K562 (cell line): Measurements from ENCODE around the gene BCAN. TPM values are rescaled to one million over a fixed set of nuclear protein-coding genes. Genes with fewer than 3 reads are reported as not detected.

Experiments
- AFF1 ChIP-seq, 2 experiments: fragments of 450-650 bp; IDR thresholded peaks; 2 replicates each; pipeline ENCODE4 v1.6.1; 2018; ENCODE audit warnings: mild to moderate bottlenecking in 2 of 2, low read depth in 1 of 2; ENCODE audit not compliant: partially characterized antibody in 2 of 2
- CHD7 ChIP-seq: fragments of 200-600 bp; sonication (generic); IDR thresholded peaks from one replicate; pipeline ENCODE4 v1.6.1; 2012; ENCODE audit warnings: mild to moderate bottlenecking, low read depth, low read length, inconsistent platforms
- ILF3 ChIP-seq: fragments of 450-650 bp; IDR thresholded peaks from 2 replicates; pipeline ENCODE4 v1.6.1; 2018; ENCODE audit warnings: antibody characterized with exemption, mild to moderate bottlenecking, moderate library complexity, borderline replicate concordance
- KLF10 ChIP-seq: fragments of 250-450 bp; sonication (Bioruptor Pico); IDR thresholded peaks from 2 replicates; pipeline ENCODE4 v1.6.1; 2021; ENCODE audit warnings: matching md5 sums
- NCOR1 ChIP-seq: fragments of 450-650 bp; IDR thresholded peaks from 2 replicates; pipeline ENCODE4 v1.6.1; 2016; ENCODE audit warnings: mild to moderate bottlenecking, moderate library complexity
- TBL1XR1 ChIP-seq, 2 experiments: IDR thresholded peaks; 2 replicates each; pipeline ENCODE4 v1.6.1; 2012; ENCODE audit warnings: improper control_type of control experiment in 2 of 2, low read length in 2 of 2, mild to moderate bottlenecking in 1 of 2
- YY1 ChIP-seq, 3 experiments: IDR thresholded peaks; 2 replicates each; pipeline ENCODE4 v1.6.1; 2011; ENCODE audit warnings: low read length in 2 of 3, mild to moderate bottlenecking in 2 of 3, moderate library complexity in 2 of 3, borderline replicate concordance in 1 of 3, control low read depth in 1 of 3, low read depth in 1 of 3; ENCODE audit not compliant: insufficient read depth in 3 of 3, insufficient replicate concordance in 2 of 3, control insufficient read depth in 1 of 3, insufficient read length in 1 of 3; ENCODE audit errors: extremely low read depth in 1 of 3
- ZC3H8 ChIP-seq: fragments of 450-650 bp; IDR thresholded peaks from 2 replicates; pipeline ENCODE4 v1.6.1; 2017
- ZNF263 ChIP-seq: sonication (generic); formaldehyde crosslinking; IDR thresholded peaks from 2 replicates; pipeline ENCODE4 v1.8.0; 2022; ENCODE audit warnings: mild to moderate bottlenecking, missing genetic modification reagents, borderline replicate concordance
- ZNF589 ChIP-seq: fragments of 200-800 bp; sonication (Bioruptor generic); IDR thresholded peaks from 2 replicates; pipeline ENCODE4 v1.6.1; 2016; ENCODE audit warnings: low read depth, missing genetic modification characterization, missing compliant biosample characterization
- ZNF668 ChIP-seq: fragments of 250-450 bp; sonication (Bioruptor Pico); IDR thresholded peaks from 2 replicates; pipeline ENCODE4 v1.8.0; 2022; ENCODE audit warnings: mild to moderate bottlenecking, inconsistent platforms
- polyA plus RNA-seq, 8 experiments: library from polyadenylated mRNA; depleted of rRNA in 4 of 8; stranded (reverse) in 5 of 8; unstranded in 3 of 8; fragments of >200 nt; fragmentation: Nextera tagmentation in 2 of 8; fragmentation: Illumina TruSeq in 1 of 8; extraction: Ambion mirVana in 2 of 8; extraction: Trizol in 1 of 8; gene quantifications; 2 replicates each; pipeline versions ENCODE4 v1.2.1 to v1.2.3, GENCODE V29; 2011 to 2014; ENCODE audit warnings: inconsistent platforms in 1 of 8, missing spikeins in 1 of 8
- total RNA-seq, 7 experiments: library from RNA; depleted of rRNA in 6 of 7; stranded (reverse); fragments of >200 nt in 6 of 7; fragmentation: Illumina TruSeq in 2 of 7; extraction: Trizol in 2 of 7; gene quantifications; 2 replicates each; pipeline versions ENCODE4 v1.2.1 to v1.2.3, GENCODE V29; 2011 to 2021; ENCODE audit warnings: low replicate concordance in 1 of 7

Gene BCAN
- total and polyA plus RNA-seq, 9 of the 15 experiments (the other 6 are each of a cell fraction or from before 2014, with no cell fraction given): 0.04 to 0.33 (median 0.14) TPM; not detected in 5

GRCh38 chr1:156601122-156601830 lies 40.6 kb upstream of the BCAN start, which contains the start of gene GPATCH4 (continued):
- TF ChIP-seq YY1 (IDR thresholded peaks at IDR 0.05; ENCODE audit: borderline replicate concordance in 1 of 3, control insufficient read depth in 1 of 3, extremely low read depth in 1 of 3, insufficient read depth in 3 of 3, insufficient read length in 1 of 3, insufficient replicate concordance in 2 of 3, low read depth in 1 of 3, low read length in 2 of 3) (peak; percentile 88 to 99 (median 98)), ZNF668 (CRISPR knock-in tag) (no peak), ZC3H8 (no peak), ZNF589 (CRISPR knock-in tag) (no peak), ILF3 (no peak), NCOR1 (no peak), TBL1XR1 (IDR thresholded peaks at IDR 0.05; ENCODE audit: low read length in 2 of 2) (0 out of 4 replicates have a peak, but pooled peaks of 1 of the 2 experiments have one; percentile 41), AFF1 (IDR thresholded peaks at IDR 0.05; ENCODE audit: low read depth in 1 of 2, partially characterized antibody in 2 of 2) (peak in 1 of 2 experiments; percentile 62), KLF10 (CRISPR knock-in tag) (no peak), CHD7 (no peak), ZNF263 (no peak)
